ENCODE measurements around the gene AUTS2. TPM values are rescaled to one million over a fixed set of nuclear protein-coding genes. Genes with fewer than 3 reads are reported as not detected.
A peak's percentile ranks its signal among the peaks of the same experiment; 100 is the strongest.

The AUTS2 gene
- 20.4 TPM for total RNA-seq

DNA sequence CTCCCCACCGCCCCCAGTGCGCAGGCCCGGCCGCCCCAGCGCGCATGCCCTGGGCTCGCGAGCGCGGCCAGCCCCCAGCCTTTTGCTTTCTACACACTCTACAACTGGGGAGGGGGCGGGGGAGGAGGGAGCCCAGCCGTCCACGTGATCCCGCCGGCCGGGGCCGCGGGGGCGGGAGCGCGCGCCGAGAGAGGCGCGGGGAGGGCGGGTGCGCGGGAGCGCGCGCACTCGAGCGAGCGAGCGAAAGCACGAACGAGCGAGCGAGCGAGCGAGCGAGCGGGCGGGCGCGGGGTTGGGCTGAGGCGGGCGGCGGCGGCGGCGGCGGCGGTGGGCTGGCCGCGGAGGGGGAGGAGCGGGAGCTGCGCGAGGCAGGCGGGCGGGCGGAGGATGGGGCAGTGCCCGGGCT lies at the start of gene AUTS2:
AUTS2 (plus strand) TSS at position 395 of the 406 bp plus-strand sequence. CDS start 1,179 bp downstream, outside the sequence.
- peak; percentile 80 for ATAC-seq

DNA sequence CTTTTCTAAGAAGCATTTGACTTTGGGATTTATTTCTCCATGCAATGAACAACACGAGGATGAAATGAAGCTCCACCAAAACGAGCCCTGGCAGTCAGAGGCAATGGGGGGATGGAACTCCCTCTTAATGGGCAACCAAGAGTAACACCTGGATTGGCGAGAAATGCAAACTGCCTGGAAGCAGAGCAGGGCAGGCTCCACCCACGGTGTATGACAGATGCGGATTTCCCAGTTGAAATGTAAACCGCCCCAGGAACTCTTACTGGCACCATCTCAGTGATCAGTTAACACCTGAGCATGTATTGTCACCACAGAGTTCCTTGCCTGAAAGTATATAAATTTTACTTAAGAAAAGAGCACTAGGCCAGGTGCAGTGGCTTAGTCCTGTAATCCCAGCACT lies 47.3 kb upstream of the AUTS2 start:
- ATAC-seq: peak; percentile 32

- ATAC-seq: no peak
Measured at GRCh38 chr7:69553190-69553589, 45.1 kb upstream of the AUTS2 start.

DNA sequence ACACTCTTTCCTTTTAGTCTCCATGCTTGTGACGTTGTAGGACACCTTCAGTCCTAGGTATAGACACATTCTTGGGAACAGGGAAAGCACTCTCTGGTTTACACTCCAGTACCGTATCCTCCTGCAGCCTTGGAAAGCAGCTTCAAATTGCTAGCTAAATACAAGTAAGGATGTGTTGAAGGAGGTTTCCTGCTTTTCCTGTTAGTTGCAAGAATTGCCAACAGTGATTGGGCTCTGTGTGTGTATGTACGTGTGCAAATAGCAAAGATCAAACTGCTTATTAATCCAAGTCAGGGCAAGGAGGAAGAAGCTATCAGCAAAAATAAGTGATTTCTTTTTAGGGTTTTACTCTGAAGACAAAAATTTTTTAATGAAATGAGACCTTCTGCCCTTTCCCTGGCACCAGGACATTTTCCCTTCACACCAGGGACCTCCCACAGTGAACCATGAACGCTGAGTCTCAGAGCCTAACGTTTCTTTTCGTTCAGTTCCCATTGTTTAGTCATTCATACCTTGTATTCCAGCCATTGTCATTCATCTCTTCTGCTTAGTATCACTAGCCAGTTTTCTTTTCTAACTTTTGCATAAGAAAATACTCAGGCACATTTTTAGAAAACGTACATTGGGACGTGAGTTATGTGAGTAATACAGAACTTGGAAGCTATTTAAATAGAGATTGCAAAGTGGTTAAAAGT lies 36.9 kb upstream of the AUTS2 start:
- ATAC-seq: no peak

- ATAC-seq: no peak
Measured at GRCh38 chr7:69564454-69565417, 33.5 kb upstream of the AUTS2 start.

- peak; percentile 64 for ATAC-seq
Measured at GRCh38 chr7:69567800-69568199, 30.5 kb upstream of the AUTS2 start.

DNA sequence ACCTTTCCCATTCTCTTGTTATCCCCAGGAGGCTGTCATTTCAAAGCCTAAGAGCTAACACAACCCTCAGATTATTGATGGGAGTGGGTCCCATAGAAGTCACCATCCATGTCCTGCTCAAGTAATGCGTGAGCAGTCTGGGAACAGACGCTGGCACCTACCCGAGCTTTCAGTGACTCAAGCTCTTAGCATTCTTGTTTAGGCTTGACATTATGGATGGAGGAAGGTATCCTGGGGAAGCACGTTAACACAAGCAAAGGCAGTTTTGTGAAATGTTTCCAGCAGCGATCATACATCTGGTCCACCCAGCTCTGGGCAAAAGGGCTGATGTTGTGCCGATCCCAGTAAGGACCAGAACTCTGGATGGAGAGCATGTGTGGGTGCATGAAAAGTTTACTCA lies 30.0 kb upstream of the AUTS2 start:
- ATAC-seq: peak; percentile 85

GRCh38 chr7:69575651-69576050 lies 22.6 kb upstream of the AUTS2 start:
- ATAC-seq: no peak

GRCh38 chr7:69577221-69577620 lies 21.1 kb upstream of the AUTS2 start:
- no peak for ATAC-seq

GRCh38 chr7:69585169-69585568 lies 13.1 kb upstream of the AUTS2 start:
- ATAC-seq: no peak

- ATAC-seq: no peak
Measured at GRCh38 chr7:69586321-69586720, 12.0 kb upstream of the AUTS2 start.

DNA sequence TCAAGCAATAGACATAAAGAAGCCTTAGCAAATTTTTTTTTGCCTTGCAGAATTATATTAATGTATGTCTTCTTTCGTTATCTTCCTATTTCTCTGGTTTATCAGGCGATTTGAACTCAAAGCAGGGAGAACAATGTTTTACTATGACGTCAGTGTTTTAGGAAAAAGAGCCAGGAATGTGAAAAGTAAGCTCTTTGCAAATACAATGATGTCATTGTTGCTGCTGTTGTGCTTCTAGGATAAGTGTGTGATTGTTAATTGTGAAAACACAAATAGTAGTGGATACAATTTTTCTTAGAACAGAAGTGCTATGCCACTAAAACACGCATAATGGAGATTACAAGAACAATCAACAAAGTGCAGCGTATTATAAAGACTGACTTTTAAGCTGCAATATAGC lies 9.5 kb upstream of the AUTS2 start:
- no peak for ATAC-seq

DNA sequence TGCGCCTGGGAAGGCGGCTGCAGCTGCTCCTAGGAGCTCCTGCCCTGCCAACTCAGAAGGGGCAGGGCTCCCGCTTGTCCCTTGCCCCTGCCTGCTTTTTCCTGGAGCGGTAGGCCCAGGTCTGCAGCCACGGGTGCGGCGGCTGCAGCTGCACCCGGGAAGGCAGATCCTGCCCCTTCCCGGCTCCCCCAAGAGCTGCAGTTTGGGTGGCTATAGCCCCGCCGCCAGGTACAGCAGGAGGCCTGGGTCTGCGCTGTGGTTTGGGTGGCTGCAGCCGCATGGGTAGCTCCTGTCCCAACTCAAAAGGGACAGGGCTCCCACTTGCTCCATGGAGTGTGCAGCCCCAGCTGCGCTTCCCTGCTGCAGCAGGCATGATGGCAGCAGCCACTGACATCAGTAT lies 6.5 kb upstream of the AUTS2 start:
- ATAC-seq: no peak

GRCh38 chr7:69593511-69593910 lies 4.8 kb upstream of the AUTS2 start:
- no peak for ATAC-seq

- ATAC-seq: no peak
Measured at GRCh38 chr7:69595415-69595814, 2.9 kb upstream of the AUTS2 start.

DNA sequence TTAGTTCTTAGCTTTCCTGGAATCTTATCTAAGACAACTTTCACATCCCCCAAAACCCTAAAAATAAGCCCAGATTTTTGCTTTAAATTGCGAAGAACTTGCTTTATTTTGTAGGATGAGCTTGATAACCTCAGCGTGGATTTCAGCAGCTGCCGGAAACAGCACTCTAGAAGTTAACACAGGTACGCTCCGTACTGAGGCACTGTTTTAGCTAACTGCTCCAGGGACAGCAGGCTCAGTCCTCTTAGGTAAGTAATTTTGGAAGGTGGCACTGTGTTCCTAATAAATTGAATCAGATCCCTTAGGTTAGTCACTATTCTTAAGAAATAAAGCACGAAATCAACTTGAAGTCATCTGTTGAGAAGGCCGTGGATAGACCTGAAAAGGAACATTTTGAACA lies 2.2 kb upstream of the AUTS2 start:
- ATAC-seq: no peak

DNA sequence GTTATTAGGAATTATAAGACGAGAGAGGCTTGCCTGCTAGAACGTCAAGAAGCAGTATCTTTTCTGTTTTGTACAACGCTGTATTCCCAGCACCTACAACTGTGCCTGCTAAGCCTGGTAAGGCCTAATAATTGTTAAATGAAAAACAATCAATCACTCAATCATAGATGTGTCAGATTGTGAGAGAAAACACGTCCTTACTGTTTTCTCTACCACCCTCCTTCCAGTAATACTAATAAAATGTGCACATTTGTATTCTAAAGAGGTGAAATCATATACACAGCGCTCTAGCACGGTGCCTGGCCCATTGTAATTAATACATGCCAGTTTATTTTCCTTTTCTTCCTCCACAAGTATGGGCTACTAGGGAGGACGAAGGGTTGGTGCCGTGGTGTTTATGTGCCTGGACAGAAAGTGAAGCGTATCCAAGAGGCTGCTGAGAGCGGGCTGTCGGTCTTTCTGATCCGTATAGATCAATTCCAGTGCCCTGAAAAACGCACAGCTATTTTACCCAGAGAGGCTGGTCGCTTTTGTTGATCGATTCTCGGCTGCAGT lies 1.5 kb upstream of the AUTS2 start:
- no peak for ATAC-seq

DNA sequence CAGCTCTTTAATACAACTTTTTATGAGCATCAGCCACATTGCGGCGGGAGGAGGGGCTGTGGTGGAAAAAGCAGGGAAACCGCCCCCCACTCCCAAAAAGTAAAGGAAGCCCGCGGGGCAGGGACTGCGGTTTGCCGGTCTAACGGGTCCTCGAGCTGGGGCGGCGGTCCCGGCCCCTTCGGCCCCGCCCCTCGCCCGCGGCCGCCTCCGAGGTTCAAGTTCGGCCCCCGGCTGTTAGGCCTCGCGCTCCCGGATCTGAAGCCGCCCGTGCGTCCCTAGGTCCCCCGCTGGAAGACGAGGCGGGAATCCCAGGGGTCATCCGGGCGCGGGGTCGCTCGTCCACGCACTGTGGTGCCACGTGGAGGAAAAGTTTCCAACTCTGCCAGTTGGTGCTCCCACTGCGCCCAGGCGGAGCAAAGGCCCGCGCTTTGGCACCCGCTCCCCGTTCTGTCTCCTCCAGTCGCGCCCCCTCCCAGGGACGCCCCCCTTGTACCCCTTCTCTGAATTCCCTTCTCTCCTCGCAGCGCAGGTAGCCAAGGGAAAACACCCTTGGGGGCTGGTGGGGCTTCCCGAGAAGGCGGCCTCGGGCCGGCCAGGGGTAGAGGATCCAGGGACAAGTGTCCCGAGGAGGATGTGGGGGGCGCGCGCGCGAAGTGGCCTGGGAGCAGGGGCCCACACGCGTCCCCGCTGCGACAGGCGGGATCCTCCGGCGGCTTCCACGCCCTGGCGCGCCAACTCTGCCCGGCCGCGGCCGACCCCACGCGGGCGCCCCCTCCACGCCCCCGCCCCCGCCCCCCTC lies 798 bp upstream of the AUTS2 start:
- ATAC-seq: no peak

GRCh38 chr7:69598487-69599285 lies 411 bp downstream of the AUTS2 start:
- no peak for ATAC-seq

DNA sequence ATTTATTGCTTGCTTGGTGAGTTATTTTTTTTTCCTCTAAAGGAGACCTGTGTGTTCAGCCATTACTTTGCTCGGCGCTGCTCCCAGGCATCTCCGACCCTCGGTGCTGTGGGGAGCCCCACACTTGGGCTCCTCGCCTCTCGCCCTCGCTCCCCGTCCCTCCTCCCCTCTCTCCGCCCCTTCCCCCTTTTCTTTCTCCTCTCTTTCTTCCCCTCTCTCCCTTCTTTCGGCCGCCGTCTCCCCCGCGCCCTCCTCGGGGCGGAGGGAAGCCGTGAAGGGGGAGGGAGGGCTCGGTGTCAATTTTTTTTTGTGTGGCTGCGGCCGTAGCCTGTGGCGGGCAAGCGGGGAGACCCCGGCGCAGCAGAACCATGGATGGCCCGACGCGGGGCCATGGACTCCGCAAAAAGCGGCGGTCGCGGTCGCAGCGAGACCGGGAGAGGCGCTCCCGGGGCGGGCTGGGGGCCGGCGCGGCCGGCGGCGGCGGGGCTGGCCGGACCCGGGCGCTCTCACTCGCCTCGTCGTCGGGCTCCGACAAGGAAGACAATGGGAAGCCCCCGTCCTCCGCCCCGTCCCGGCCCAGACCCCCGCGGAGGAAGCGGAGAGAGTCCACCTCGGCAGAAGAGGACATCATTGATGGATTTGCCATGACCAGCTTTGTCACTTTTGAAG lies 1.1 kb downstream of the AUTS2 start:
- no peak for ATAC-seq

All from esophagus mucosa (tissue), 1 donor.